ENCODE measurements around the gene PCMT1.

The PCMT1 gene

DNA sequence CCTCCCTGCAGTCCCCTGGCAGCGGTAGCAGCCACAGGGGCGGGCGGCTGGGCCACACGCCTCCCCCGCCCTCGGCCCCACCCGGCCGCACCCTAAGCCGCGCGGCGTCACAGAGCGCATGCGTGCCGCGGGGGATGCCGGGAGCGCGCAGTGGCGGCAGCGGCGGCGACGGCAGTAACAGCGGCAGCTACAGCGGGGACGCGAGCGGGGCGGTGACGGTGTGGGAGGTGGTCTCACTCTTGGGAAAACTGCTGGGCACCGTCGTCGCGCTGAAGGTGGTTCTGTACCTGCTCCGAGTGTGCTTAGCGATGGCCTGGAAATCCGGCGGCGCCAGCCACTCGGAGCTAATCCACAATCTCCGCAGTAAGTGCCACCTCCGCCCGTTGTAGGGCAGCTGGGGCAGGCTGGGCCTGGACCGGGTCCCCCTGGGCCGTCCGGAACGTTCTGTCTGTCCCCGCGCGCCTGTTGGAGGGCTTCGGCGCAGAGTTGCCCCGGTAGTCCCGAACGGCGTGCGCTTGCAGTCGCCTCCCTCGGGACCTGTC lies at the start of gene PCMT1:
Gene PCMT1 (plus strand): TSS at position 148 of the 542 bp plus-strand sequence. CDS start 161 bp downstream, at position 309.
- Mint-ChIP-seq H3K27me3 (no peaks in the 10 kb centered on the region), H3K36me3 (ENCODE audit: low read depth) (peaks cover 8% of the 10 kb centered on the region), H3K4me3 (peak within 1 kb of the TSS; percentile 87), H3K4me1 (ENCODE audit: low read depth) (peaks cover 48% of the 10 kb centered on the region), H3K9me3 (no peaks in the 10 kb centered on the region), H3K27ac (peak within 1 kb of the TSS; percentile 87)

DNA sequence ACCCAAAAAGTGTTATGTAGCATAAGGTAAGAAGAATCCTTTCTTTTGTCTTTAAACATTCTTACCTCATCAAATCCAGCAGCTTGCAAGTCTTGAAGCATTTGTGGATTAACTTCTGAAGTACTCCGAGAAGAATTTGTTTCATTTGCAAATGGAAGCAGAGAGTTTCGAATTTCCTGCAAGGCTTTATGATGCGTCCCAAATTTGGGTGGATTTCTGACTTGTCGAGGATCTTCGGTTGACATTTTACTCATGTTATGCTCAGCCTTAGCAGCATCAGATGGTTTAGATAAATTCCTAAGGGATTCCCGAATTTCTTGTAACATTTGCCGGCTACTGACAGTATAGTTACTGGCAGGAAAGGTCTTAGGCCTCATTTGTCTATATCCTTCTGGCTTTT lies 47.8 kb upstream of the PCMT1 start:
- Mint-ChIP-seq H3K4me1 (ENCODE audit: low read depth) (peaks cover 18% of the 10 kb centered on the region), H3K4me3 (no peak overlapping the region), H3K36me3 (ENCODE audit: low read depth) (peaks cover 18% of the 10 kb centered on the region), H3K27me3 (no peaks in the 10 kb centered on the region), H3K27ac (no peak overlapping the region), H3K9me3 (no peaks in the 10 kb centered on the region)

DNA sequence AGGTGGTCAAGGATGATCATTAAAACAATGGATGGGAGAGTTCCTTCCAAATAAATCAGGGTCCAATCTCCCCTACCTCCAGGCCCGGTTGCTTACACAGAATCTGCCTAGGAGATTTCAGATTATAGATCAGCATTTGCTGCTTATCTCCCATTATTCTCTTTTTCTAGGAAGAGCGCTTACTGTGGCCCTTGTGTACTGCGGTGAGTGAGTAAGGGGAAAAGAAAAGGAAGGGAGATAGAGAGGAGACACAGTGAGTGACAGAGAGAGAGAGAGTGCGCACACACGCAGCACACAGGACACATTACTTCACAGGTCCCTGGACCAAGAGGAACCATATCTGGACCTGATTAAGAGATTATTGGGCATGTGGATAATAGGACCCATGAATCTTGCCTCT lies 37.8 kb upstream of the PCMT1 start:
- no peak overlapping the region for H3K4me3 Mint-ChIP-seq
- H3K27ac Mint-ChIP-seq: no peak overlapping the region
- peaks cover 75% of the 10 kb centered on the region for H3K4me1 Mint-ChIP-seq (ENCODE audit: low read depth)
- H3K36me3 Mint-ChIP-seq (ENCODE audit: low read depth): peaks cover 23% of the 10 kb centered on the region
- no peaks in the 10 kb centered on the region for H3K9me3 Mint-ChIP-seq
- no peaks in the 10 kb centered on the region for H3K27me3 Mint-ChIP-seq

DNA sequence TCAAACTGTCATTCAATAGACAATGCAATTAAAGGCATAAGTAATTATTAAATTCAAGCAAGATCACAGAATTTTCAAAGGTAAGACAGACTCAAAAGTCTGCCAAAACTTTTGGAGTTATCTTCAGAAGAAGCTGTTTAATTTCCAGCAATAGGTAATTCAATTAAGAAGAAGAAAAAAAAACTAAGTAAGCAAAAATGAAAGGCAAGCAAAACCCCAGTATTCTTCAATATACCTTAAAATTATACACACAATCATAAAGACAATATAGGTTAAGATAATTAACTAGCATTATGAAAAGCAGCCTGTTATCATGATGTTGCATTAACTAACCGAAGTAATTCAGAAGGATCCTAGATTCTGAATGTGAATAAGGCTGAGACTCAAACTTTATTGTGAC lies 35.1 kb upstream of the PCMT1 start:
- Mint-ChIP-seq H3K27ac (no peak overlapping the region), H3K4me1 (ENCODE audit: low read depth) (peaks cover 62% of the 10 kb centered on the region), H3K9me3 (no peaks in the 10 kb centered on the region), H3K36me3 (ENCODE audit: low read depth) (peaks cover 25% of the 10 kb centered on the region), H3K4me3 (no peak overlapping the region), H3K27me3 (no peaks in the 10 kb centered on the region)

DNA sequence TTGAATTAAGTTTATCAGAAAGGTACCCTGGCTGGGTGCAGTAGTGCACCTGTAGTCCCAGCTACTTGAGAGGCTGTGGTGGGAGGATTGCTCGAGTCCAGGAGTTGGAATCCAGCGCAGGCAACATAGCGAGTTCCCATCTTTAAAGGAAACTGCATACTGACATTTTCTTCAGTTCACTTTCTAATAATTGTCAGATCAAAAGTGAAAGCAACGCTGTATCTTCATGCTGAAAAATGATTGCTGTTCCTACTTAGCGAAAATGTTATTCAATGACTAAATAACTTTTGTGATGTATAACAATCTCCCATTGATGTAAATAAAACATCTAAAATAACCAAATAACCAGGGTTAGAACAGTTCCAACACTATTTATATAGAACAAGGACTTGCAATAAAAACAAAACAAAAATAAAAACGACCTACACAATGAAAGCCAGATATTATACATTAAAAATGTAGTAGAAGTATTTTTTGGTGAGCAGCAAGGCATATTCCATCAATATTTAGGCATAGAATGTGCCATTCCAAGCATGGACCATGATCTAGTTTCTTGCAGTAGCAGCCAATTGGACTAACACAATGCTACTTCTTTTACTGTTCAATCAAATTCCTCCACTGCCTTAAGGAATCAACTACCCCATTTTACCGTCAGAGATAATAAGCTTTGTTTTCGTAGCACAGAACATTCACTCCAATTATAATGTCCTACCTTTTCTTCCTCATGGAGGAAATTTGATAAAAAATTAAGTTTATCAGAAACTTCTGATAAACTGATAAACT lies 33.2 kb upstream of the PCMT1 start:
- peak overlapping the region; percentile 28 for H3K27ac Mint-ChIP-seq
- H3K9me3 Mint-ChIP-seq: no peaks in the 10 kb centered on the region

DNA sequence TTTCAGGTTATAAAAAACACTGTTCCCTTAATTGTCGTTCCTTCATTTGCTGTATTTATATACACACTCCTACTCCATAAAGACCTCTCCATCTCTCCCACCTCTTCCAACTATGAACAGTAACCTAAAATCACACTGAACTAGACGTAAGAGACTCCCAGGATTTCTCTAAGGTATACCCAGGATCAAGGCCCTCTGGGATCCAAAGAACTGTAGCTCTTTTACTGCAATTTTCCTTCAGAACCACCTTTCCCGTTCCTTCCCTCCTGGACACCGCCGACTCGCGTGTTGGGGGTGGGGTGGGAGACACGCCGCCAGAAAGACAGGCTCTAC lies 32.3 kb upstream of the PCMT1 start:
- Mint-ChIP-seq H3K27me3 (no peaks in the 10 kb centered on the region), H3K36me3 (ENCODE audit: low read depth) (peaks cover 21% of the 10 kb centered on the region), H3K9me3 (no peaks in the 10 kb centered on the region), H3K4me3 (peak overlapping the region; percentile 94), H3K4me1 (ENCODE audit: low read depth) (peaks cover 45% of the 10 kb centered on the region), H3K27ac (peak overlapping the region; percentile 97)

More for the DNA sequence above, 33.2 kb upstream of the PCMT1 start:
- Mint-ChIP-seq H3K4me3 (peak overlapping the region; percentile 94), H3K36me3 (ENCODE audit: low read depth) (peaks cover 25% of the 10 kb centered on the region), H3K27me3 (no peaks in the 10 kb centered on the region), H3K4me1 (ENCODE audit: low read depth) (peaks cover 50% of the 10 kb centered on the region)

DNA sequence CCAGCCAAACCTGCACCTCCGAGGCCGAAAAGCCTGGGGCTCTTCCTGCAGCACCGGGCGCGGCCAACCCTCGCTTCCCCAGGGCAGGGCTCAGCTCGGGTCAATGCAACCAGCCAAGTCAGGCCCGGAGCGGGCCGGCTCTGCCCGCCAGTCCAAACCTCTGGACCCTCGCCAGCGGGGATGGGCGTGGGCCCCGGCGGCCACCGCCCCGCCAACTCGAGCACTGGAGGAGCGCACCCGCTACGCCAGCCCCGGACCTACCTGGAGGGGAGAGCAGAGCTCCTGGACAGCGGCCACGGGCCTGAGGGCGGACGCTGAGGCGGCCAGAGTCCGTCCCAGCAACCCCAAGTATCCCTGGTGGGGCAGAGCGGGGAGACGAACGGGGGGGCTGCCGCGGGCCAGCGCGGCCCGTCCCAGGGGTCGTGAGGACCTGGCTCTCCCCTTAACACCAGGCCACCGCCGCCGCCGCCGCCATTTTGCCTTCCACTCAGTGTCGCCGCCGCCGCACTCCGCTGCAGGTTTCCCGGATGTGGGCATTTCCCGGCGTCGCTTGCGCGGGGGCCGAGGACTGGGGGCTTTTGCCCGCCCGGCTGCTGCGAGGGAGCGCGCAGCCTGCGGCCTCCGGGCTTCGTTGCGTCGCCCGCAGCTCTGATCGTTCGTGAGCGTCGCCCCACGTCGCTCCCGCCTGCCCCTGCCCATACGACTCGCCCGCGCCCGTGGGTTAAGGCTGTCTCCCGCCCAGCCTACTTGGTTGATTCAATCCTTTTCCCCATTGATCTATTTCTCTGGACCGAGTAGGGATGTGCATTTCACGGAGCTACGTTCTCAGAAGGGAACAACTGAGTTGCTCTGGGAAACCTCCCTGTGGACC lies 31.7 kb upstream of the PCMT1 start, which contains the start of gene LATS1:
Gene LATS1 (minus strand): TSS at position 514 of the 871 bp plus-strand sequence. CDS start 15,975 bp downstream, outside the sequence.
- Mint-ChIP-seq H3K4me1 (ENCODE audit: low read depth) (peaks cover 44% of the 10 kb centered on the region), H3K4me3 (peak within 1 kb of the TSS; percentile 94), H3K36me3 (ENCODE audit: low read depth) (peaks cover 22% of the 10 kb centered on the region), H3K27me3 (no peaks in the 10 kb centered on the region), H3K27ac (peak within 1 kb of the TSS; percentile 97), H3K9me3 (no peaks in the 10 kb centered on the region)

DNA sequence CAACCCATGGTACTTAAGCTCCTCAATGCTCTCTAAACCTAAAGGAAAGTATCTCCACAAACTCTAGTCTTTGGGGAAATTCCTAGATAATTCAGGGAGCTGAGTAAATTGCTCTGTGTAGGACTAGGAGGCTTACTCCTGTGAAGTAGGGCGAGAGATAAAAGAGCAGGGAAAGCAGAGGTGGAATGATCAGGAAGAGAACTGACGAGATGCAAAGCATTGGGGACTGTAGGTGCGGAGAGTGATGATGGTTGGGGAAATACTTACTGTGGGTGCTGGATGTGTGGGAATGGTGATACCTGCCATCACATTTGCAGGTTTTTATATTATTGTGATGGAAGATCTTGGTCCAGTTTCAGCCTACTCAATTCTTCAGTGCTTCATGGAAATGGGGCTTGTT lies 30.0 kb upstream of the PCMT1 start:
- Mint-ChIP-seq H3K9me3 (no peaks in the 10 kb centered on the region), H3K4me3 (peak overlapping the region; percentile 41), H3K27me3 (no peaks in the 10 kb centered on the region), H3K27ac (no peak overlapping the region), H3K36me3 (ENCODE audit: low read depth) (peaks cover 23% of the 10 kb centered on the region), H3K4me1 (ENCODE audit: low read depth) (peaks cover 30% of the 10 kb centered on the region)

DNA sequence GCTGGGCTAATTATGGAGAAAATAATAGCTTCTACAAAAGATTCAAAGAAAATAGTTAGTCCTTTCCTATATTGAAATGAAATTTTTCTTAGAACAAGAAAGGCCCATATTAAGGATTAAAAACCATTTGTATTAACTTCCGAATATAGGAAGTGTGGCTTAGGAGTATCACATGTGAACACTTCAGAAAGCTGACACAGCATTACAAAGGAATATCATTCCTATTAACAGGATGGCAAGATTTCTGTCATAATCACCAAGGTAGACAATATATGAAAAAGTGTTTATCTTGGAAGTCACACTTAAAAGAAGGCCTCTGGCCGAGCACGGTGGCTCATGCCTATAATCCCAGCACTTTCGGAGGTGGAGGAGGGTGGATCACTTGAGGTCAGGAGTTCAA lies 26.3 kb upstream of the PCMT1 start:
- peaks cover 41% of the 10 kb centered on the region for H3K36me3 Mint-ChIP-seq (ENCODE audit: low read depth)
- H3K4me1 Mint-ChIP-seq (ENCODE audit: low read depth): peaks cover 11% of the 10 kb centered on the region
- no peaks in the 10 kb centered on the region for H3K27me3 Mint-ChIP-seq
- no peak overlapping the region for H3K27ac Mint-ChIP-seq
- H3K4me3 Mint-ChIP-seq: no peak overlapping the region
- H3K9me3 Mint-ChIP-seq: no peaks in the 10 kb centered on the region

DNA sequence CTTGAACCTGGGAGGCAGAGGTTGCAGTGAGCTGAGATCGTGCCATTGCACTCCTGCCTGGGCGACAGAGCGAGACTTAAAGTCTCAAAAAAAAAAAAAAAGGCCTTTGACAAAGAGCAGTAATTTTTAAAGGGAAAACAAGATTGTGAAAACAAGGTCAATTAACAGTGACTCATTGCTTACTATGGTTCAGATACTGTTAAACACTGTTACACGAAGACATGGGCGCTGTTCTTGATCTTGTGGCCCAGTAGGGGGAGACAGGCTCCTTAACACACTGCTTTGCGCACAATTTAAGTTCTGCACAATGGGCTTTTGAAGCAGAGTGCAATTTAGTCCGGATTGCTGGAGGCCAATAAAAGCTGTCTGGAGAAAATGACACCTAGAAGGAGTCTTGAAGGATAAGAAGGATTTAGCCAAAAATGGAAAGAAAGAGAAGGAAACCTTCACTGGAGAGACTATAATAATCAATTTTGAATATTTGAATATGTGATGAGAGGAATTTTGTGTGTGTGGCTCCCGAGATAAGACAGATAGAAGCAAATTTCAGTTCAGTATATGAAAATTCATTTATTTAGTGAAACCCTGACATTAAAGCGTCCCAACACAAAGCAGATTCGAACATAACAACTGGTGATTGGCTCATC lies 25.6 kb upstream of the PCMT1 start:
- no peaks in the 10 kb centered on the region for H3K9me3 Mint-ChIP-seq

DNA sequence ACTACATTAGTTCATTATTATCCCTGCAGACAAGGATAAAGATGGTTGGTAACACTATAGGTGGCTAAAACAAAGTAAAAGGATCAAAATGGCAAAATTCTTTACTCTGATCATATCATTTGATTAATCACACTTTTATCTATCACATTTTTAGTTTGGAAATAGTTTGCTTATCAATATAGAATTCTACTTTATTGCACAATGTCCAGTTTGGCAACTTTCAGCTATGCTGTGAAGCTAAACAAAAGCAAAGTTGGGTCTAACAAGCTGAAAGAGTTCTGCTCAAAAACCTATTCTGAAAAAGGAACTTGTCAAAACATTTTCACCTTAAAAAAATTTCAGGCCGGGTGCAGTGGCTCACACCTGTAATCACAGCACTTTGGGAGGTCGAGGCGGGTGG lies 23.8 kb upstream of the PCMT1 start:
- Mint-ChIP-seq H3K4me3 (no peak overlapping the region), H3K9me3 (no peaks in the 10 kb centered on the region), H3K36me3 (ENCODE audit: low read depth) (peaks cover 49% of the 10 kb centered on the region), H3K4me1 (ENCODE audit: low read depth) (peaks cover 13% of the 10 kb centered on the region), H3K27me3 (no peaks in the 10 kb centered on the region), H3K27ac (no peak overlapping the region)

More for the DNA sequence above, 25.6 kb upstream of the PCMT1 start:
- H3K27me3 Mint-ChIP-seq: no peaks in the 10 kb centered on the region
- no peak overlapping the region for H3K27ac Mint-ChIP-seq
- H3K4me3 Mint-ChIP-seq: no peak overlapping the region
- peaks cover 48% of the 10 kb centered on the region for H3K36me3 Mint-ChIP-seq (ENCODE audit: low read depth)
- H3K4me1 Mint-ChIP-seq (ENCODE audit: low read depth): peaks cover 12% of the 10 kb centered on the region

DNA sequence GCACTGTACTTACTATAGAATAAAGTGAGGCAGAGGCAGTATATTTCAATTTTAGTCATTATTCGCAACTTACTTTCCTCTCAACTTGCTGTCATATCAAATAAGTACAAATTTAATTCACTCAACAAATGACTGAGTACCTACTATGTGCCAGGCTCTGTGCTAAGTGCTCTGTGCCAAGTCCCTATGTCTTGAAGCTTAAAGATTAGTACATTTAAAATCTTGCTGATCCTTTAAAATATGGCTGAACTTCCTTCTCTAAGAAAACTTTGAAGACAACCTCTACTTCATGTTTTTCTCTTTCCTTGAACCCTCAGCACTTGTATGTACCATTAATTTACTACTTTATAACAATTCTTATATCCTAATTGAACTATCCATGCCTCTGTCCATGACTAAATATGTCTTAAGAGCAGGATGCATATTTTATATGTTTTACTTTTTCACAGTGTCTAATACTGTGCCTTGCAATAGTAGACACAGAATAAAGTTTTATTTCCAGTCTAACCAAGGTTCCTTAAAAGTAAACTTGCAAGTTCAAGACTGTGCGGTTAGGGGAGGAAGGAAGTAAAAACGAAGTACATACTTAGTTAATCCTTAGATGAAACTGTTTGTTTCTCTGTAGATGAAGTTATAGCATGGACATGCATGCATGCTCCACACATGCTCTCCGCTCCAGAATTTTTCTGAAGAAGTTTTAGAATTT lies 21.6 kb upstream of the PCMT1 start:
- no peaks in the 10 kb centered on the region for H3K9me3 Mint-ChIP-seq
- peaks cover 57% of the 10 kb centered on the region for H3K36me3 Mint-ChIP-seq (ENCODE audit: low read depth)
- H3K27ac Mint-ChIP-seq: no peak overlapping the region
- no peak overlapping the region for H3K4me3 Mint-ChIP-seq
- no peaks in the 10 kb centered on the region for H3K27me3 Mint-ChIP-seq
- H3K4me1 Mint-ChIP-seq (ENCODE audit: low read depth): peaks cover 13% of the 10 kb centered on the region

DNA sequence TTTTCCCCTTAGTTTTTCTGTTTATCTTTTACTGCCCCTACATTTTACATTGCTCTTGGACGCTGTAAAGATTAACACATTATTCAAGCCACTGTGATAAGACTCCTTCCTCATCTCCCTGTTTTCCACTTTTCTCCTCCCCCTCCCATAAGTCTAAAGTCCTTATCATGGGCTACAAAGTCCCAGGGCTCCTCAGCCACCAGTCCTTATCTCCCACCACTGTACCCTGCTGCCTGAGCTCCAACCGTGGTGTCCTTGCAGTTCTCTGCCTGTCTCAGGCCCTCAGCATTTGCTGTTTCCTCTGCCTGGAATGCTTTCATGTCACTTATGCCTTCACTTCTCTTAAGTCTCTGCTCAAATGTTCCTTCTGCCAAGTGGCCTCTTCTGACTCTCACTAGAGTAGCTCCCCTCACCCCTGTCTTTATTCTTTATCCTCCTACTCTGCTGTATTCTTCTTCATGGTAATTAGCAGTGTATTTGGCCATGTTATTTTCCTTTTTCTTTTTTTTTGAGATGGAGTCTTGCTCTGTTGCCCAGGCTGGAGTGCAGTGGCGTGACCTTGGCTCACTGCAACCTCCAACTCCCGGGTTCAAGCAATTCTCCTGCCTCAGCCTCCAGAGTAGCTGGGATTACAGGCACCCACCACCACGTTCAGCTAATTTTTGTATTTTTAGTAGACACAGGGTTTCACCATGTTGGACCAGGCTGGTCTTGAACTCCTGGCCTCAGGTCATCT lies 20.9 kb upstream of the PCMT1 start:
- Mint-ChIP-seq H3K27me3 (no peaks in the 10 kb centered on the region), H3K9me3 (no peaks in the 10 kb centered on the region), H3K27ac (peak overlapping the region; percentile 77), H3K4me1 (ENCODE audit: low read depth) (peaks cover 13% of the 10 kb centered on the region), H3K36me3 (ENCODE audit: low read depth) (peaks cover 62% of the 10 kb centered on the region), H3K4me3 (no peak overlapping the region)

DNA sequence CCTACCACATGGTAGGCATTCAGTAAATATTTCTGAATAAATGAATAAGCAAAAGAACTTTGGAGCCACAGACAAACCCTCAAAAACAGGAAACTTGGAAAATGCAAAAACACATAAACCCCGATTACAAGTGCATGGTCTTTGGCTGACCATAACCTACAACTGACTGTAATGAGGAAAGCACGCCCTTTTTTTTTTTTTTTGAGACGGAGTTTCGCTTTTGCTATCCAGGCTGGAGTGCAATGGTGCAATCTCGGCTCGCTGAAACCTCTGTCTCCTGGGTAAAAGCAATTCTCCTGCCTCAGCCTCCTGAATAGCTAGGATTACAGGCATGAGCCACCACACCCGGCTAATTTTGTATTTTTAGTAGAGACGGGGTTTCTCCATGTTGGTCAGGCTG lies 19.7 kb upstream of the PCMT1 start:
- no peak overlapping the region for H3K4me3 Mint-ChIP-seq
- H3K36me3 Mint-ChIP-seq (ENCODE audit: low read depth): peaks cover 58% of the 10 kb centered on the region

More for the DNA sequence above, 19.7 kb upstream of the PCMT1 start:
- no peaks in the 10 kb centered on the region for H3K27me3 Mint-ChIP-seq
- H3K4me1 Mint-ChIP-seq (ENCODE audit: low read depth): peaks cover 13% of the 10 kb centered on the region
- H3K9me3 Mint-ChIP-seq: no peaks in the 10 kb centered on the region
- no peak overlapping the region for H3K27ac Mint-ChIP-seq

Measured in stimulated activated naive CD8-positive, alpha-beta T cell treated with anti-CD3 and anti-CD28 coated beads, Interleukin-15, Interleukin-2, amounts not matched to agents 100 ng/mL and 50 ng/mL, for 24 hours (primary cell).